Measurements from ENCODE around the gene CCL25. TPM values are rescaled to one million over a fixed set of nuclear protein-coding genes. Genes with fewer than 3 reads are reported as not detected.

CCL25 gene
- total RNA-seq, 4 donors from 2014 or later = not detected

DNA sequence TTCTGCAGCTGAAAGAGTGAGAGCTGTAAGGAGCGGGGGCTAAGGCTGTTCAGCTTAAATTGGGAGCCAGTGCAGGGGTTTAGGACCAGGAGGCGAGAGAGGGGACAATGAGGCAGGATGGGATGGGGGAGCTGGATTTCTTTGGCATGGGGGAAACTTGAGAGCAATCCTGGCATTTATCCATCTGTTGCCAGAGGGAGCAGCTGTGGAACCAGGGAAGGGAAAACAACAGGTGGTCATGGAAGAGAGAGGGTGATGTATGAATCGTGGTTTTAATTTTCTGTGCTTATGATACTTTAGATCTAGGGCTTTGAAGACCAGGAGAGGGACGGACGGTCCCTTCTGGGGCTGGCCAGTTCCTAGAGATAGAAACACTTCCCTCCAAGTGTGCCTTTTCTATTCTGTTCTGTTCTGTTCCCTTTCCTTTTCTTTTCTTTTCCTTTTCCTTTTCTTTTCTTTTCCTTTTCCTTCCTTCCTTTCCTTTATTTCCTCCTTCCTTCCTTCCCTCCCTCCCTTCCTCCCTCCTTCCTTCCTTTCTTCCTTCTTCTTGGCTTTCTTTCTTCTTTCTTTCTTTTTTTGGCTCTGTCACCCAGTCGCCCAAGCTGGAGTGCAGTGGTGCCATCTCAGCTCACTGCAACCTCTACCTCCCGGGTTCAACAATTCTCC is 16.0 kb upstream of the CCL25 start:
- H3K4me3 ChIP-seq = no peak overlapping the region
- no peaks in the 10 kb centered on the region for H3K9me3 ChIP-seq
- H3K4me1 ChIP-seq = no peaks in the 10 kb centered on the region
- H3K27me3 ChIP-seq = no peaks in the 10 kb centered on the region
- TF ChIP-seq, protein P1, sequence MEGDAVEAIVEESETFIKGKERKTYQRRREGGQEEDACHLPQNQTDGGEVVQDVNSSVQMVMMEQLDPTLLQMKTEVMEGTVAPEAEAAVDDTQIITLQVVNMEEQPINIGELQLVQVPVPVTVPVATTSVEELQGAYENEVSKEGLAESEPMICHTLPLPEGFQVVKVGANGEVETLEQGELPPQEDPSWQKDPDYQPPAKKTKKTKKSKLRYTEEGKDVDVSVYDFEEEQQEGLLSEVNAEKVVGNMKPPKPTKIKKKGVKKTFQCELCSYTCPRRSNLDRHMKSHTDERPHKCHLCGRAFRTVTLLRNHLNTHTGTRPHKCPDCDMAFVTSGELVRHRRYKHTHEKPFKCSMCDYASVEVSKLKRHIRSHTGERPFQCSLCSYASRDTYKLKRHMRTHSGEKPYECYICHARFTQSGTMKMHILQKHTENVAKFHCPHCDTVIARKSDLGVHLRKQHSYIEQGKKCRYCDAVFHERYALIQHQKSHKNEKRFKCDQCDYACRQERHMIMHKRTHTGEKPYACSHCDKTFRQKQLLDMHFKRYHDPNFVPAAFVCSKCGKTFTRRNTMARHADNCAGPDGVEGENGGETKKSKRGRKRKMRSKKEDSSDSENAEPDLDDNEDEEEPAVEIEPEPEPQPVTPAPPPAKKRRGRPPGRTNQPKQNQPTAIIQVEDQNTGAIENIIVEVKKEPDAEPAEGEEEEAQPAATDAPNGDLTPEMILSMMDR (IDR thresholded peaks at IDR 0.05) = no peak
- TF ChIP-seq POLR2A (IDR thresholded peaks at IDR 0.05) = no peak
- intact Hi-C loops (cut with DNase I; ENCODE audit: low total_unique reads) = no loop called here
- no peak overlapping the region for H3K27ac ChIP-seq
- DNase-seq = no peak
- H3K36me3 ChIP-seq = no peaks in the 10 kb centered on the region

DNA sequence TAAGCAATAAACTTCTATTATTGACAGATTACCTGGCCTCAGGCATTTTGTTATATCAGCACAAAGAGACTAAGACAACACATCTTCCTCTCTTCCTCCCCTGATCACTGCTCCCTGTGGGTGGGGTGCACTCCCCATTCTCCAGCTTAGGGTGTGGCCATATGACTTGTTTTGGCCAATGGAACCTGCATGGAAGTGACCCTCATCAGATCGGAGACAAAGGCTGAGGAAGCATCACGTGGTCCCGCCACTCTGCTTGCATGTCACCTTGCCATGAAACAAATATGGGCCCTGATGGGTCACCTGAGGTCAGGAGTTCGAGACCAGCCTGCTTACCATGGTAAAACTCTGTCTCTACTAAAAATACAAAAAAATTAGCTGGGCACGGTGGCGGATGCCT is 13.7 kb upstream of the CCL25 start:
- no peaks in the 10 kb centered on the region for H3K4me1 ChIP-seq
- H3K27ac ChIP-seq = no peak overlapping the region
- no peak for TF ChIP-seq POLR2A (IDR thresholded peaks at IDR 0.05)
- TF ChIP-seq, protein P1 (IDR thresholded peaks at IDR 0.05) = no peak
- intact Hi-C loops (cut with DNase I; ENCODE audit: low total_unique reads) = no loop called here
- no peak for DNase-seq
- H3K9me3 ChIP-seq = no peaks in the 10 kb centered on the region
- no peaks in the 10 kb centered on the region for H3K27me3 ChIP-seq
- no peaks in the 10 kb centered on the region for H3K36me3 ChIP-seq
- H3K4me3 ChIP-seq = no peak overlapping the region

DNA sequence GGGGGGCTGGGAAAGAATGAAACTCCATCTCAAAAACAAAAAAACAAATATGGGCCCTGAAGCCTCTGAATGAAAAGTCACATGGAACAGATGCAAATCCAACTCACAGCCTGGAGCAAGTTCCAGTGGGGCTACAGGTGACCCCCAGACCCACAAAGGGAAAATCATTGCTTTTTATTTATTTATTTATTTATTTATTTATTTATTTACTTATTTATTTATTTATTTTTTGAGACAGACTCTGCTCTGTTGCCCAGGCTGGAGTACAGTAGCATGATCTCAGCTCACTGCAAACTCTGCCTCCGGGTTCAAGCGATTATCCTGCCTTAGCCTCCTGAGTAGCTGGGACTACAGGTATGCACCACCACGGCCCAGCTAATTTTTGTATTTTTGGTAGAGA is 13.3 kb upstream of the CCL25 start:
- no peak for DNase-seq
- no peaks in the 10 kb centered on the region for H3K4me1 ChIP-seq
- TF ChIP-seq, protein P1 (IDR thresholded peaks at IDR 0.05) = no peak
- TF ChIP-seq POLR2A (IDR thresholded peaks at IDR 0.05) = no peak
- H3K27ac ChIP-seq = no peak overlapping the region
- intact Hi-C loops (cut with DNase I; ENCODE audit: low total_unique reads) = no loop called here
- no peaks in the 10 kb centered on the region for H3K27me3 ChIP-seq
- H3K36me3 ChIP-seq = no peaks in the 10 kb centered on the region
- H3K4me3 ChIP-seq = no peak overlapping the region
- H3K9me3 ChIP-seq = no peaks in the 10 kb centered on the region

DNA sequence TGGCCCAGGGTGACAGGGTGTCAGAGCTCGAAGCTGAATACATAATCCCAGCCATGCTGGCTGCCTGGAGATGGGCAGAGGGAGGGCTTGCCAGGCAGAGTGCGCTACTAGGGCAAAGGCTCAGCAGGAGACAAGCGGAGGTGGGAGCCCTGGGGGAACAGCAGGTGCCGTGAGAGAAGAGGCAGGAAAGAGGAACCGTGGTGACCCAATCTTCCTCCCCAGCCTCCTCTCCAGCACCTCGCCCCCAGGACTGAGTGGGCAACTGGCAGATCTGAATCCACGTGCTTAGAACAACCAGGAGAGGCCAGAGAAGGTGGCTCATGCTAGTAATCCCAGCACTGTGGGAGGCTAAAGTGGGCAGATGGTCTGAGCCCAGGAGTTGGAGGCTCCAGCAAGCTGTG is 11.0 kb upstream of the CCL25 start:
- no peaks in the 10 kb centered on the region for H3K36me3 ChIP-seq
- no peak overlapping the region for H3K4me3 ChIP-seq
- no peak for TF ChIP-seq POLR2A (IDR thresholded peaks at IDR 0.05)
- TF ChIP-seq, protein P1 (IDR thresholded peaks at IDR 0.05) = no peak
- no peaks in the 10 kb centered on the region for H3K27me3 ChIP-seq
- intact Hi-C loops (cut with DNase I; ENCODE audit: low total_unique reads) = no loop called here
- no peaks in the 10 kb centered on the region for H3K9me3 ChIP-seq
- DNase-seq = no peak
- no peak overlapping the region for H3K27ac ChIP-seq
- H3K4me1 ChIP-seq = no peaks in the 10 kb centered on the region

DNA sequence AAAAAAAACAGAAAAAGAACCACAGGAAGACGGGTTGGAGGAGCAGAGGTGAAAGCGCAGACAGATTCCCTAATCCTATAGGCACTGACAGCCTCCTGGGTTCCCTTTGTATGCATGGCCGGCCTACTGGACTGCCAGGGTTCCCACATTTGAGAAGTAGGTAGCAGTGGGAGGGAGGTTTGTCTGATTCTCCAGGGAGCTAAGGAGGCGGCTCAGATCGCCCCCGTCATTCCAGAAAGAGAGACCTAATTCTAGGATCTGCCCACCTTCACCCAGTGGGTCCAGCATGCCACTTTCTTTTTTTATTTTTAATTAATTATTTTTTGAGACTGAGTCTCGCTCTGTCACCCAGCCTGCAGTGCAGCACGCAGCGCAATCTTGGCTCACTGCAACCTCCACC is 9.7 kb upstream of the CCL25 start:
- H3K27ac ChIP-seq = no peak overlapping the region
- TF ChIP-seq, protein P1 (IDR thresholded peaks at IDR 0.05) = no peak
- no peak for TF ChIP-seq POLR2A (IDR thresholded peaks at IDR 0.05)

More for the DNA sequence above, 9.7 kb upstream of the CCL25 start:
- no peak for DNase-seq
- Histone ChIP-seq H3K4me1 (no peaks in the 10 kb centered on the region), H3K27me3 (no peaks in the 10 kb centered on the region), H3K36me3 (no peaks in the 10 kb centered on the region), H3K4me3 (no peak overlapping the region), H3K9me3 (no peaks in the 10 kb centered on the region)
- intact Hi-C loops (cut with DNase I; ENCODE audit: low total_unique reads) = no loop called here

Measured in uterus (tissue), 4 donors.